Measurements from ENCODE around the gene NMRK1.

NMRK1 gene

GRCh38 chr9:75051285-75051684, 36.7 kb downstream of the NMRK1 start:
- Histone ChIP-seq H2AFZ (ENCODE audit: insufficient read depth, low read length, poor library complexity) (no peak overlapping the region), H3K23ac (ENCODE audit: low read length) (no peak overlapping the region), H3K4ac (ENCODE audit: low read depth, low read length) (no peak overlapping the region), H3K18ac (ENCODE audit: low read length) (no peak overlapping the region), H3K9ac (ENCODE audit: low read length) (no peak overlapping the region), H3K14ac (ENCODE audit: low read length) (no peak overlapping the region), H4K8ac (ENCODE audit: low read depth, low read length) (no peak overlapping the region), H4K12ac (ENCODE audit: low read depth, low read length) (no peak overlapping the region), H3K4me3 (ENCODE audit: low read depth, low read length) (no peak overlapping the region), H3K27me3 (ENCODE audit: insufficient read depth, low read length) (no peaks in the 10 kb centered on the region), H3K9me3 (ENCODE audit: insufficient read depth, low read depth, low read length) (peaks cover 2% of the 10 kb centered on the region), H2BK5ac (ENCODE audit: low read depth, low read length, poor library complexity) (no peak overlapping the region), H2BK12ac (ENCODE audit: low read length) (no peak overlapping the region), H3K4me2 (ENCODE audit: low read length) (no peak overlapping the region), H2AK5ac (ENCODE audit: low read length) (no peak overlapping the region), H3K27ac (ENCODE audit: low read depth, low read length) (no peak overlapping the region), H3K4me1 (ENCODE audit: control insufficient read depth in 1 of 2, insufficient read depth in 2 of 2, low read length in 2 of 2) (no peaks in the 10 kb centered on the region), H3K79me2 (ENCODE audit: control insufficient read depth, insufficient read depth, low read length, poor library complexity) (no peaks in the 10 kb centered on the region), H2BK120ac (ENCODE audit: insufficient read depth, low read length, poor library complexity) (no peak overlapping the region), H3K79me1 (ENCODE audit: low read length) (no peaks in the 10 kb centered on the region), H4K91ac (ENCODE audit: low read depth, low read length) (no peak overlapping the region), H3K36me3 (ENCODE audit: control insufficient read depth in 1 of 2, insufficient read depth in 2 of 2, low read length in 2 of 2) (no peaks in the 10 kb centered on the region)
- no peak for DNase-seq

GRCh38 chr9:75047506-75047905, 40.4 kb downstream of the NMRK1 start:
- DNase-seq, result no peak
- H2AFZ ChIP-seq (ENCODE audit: insufficient read depth, low read length, poor library complexity), result no peak overlapping the region
- H3K9me3 ChIP-seq (ENCODE audit: insufficient read depth, low read depth, low read length), result no peaks in the 10 kb centered on the region
- no CpG with 5 or more reads among the region's 2 CpGs for WGBS (ENCODE audit: extremely low coverage, insufficient coverage, insufficient read length)
- no peaks in the 10 kb centered on the region for H3K79me1 ChIP-seq (ENCODE audit: low read length)
- H2BK120ac ChIP-seq (ENCODE audit: insufficient read depth, low read length, poor library complexity), result no peak overlapping the region
- no peak overlapping the region for H4K12ac ChIP-seq (ENCODE audit: low read depth, low read length)
- H4K91ac ChIP-seq (ENCODE audit: low read depth, low read length), result no peak overlapping the region
- H3K14ac ChIP-seq (ENCODE audit: low read length), result no peak overlapping the region
- no peak overlapping the region for H2BK5ac ChIP-seq (ENCODE audit: low read depth, low read length, poor library complexity)
- no peak overlapping the region for H3K18ac ChIP-seq (ENCODE audit: low read length)
- H3K4me2 ChIP-seq (ENCODE audit: low read length), result no peak overlapping the region
- H2BK12ac ChIP-seq (ENCODE audit: low read length), result no peak overlapping the region
- no peak overlapping the region for H3K4me3 ChIP-seq (ENCODE audit: low read depth, low read length)
- H3K23ac ChIP-seq (ENCODE audit: low read length), result no peak overlapping the region
- H3K9ac ChIP-seq (ENCODE audit: low read length), result no peak overlapping the region
- H4K8ac ChIP-seq (ENCODE audit: low read depth, low read length), result no peak overlapping the region
- no peak overlapping the region for H3K27ac ChIP-seq (ENCODE audit: low read depth, low read length)
- H3K4ac ChIP-seq (ENCODE audit: low read depth, low read length), result no peak overlapping the region
- H3K36me3 ChIP-seq (ENCODE audit: control insufficient read depth in 1 of 2, insufficient read depth in 2 of 2, low read length in 2 of 2), result no peaks in the 10 kb centered on the region
- no peaks in the 10 kb centered on the region for H3K79me2 ChIP-seq (ENCODE audit: control insufficient read depth, insufficient read depth, low read length, poor library complexity)
- H2AK5ac ChIP-seq (ENCODE audit: low read length), result no peak overlapping the region
- H3K4me1 ChIP-seq (ENCODE audit: control insufficient read depth in 1 of 2, insufficient read depth in 2 of 2, low read length in 2 of 2), result no peaks in the 10 kb centered on the region
- H3K27me3 ChIP-seq (ENCODE audit: insufficient read depth, low read length), result no peaks in the 10 kb centered on the region

DNA sequence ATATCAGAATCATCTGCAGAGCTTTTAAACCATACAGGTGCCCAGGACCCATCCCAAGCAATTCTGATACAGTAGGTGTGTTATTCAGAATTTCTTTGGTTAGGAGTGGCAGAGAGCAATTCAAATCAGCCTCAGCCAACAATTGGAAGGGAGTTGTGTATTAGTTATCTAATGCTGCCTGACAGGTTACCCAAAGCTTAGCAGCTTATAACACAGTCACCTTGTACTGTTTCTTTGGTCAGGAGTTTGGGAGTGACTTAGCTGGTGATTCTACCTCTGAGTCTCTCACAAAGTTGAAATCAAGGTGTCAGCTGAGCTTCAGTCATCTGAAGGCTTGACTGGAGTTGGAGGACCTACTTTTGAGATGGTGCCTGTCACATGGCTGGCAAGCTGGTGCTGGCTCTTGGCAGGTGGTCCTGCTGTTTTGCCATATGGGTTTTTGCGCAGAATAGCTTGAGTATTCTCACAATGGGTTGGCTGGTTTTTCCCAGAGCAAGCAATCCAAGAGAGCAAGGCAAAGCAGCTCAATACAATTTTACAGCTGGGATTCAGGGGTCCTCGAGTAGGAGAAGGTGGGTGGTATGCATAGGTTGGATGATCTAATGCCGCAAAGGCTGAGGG, 41.1 kb downstream of the NMRK1 start:
- no peaks in the 10 kb centered on the region for H3K79me2 ChIP-seq (ENCODE audit: control insufficient read depth, insufficient read depth, low read length, poor library complexity)

DNA sequence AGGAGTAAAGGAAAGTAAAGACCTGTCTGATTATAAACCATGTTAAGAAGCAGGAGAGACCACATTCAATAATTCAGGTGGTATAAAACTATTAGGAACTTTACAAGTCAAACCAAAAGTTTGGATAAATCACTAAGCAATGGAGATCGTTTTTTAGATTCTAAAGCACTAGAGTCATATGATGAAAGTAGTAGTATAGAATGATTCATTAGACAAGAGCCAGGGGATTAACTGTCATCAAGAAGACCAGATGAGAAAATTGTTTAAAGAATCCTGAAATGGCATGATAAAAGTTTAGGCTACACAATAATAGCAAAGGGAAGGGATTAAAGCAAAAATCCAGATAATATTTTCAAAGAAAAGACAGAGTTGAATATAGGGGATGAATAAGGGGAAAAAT, 46.9 kb downstream of the NMRK1 start:
- H3K27me3 ChIP-seq (ENCODE audit: insufficient read depth, low read length), result no peaks in the 10 kb centered on the region
- H2BK12ac ChIP-seq (ENCODE audit: low read length), result no peak overlapping the region
- H2AK5ac ChIP-seq (ENCODE audit: low read length), result no peak overlapping the region
- H3K23ac ChIP-seq (ENCODE audit: low read length), result no peak overlapping the region
- no peak overlapping the region for H3K14ac ChIP-seq (ENCODE audit: low read length)
- no peak overlapping the region for H4K91ac ChIP-seq (ENCODE audit: low read depth, low read length)
- H3K27ac ChIP-seq (ENCODE audit: low read depth, low read length), result no peak overlapping the region
- H3K18ac ChIP-seq (ENCODE audit: low read length), result no peak overlapping the region
- no peak overlapping the region for H2AFZ ChIP-seq (ENCODE audit: insufficient read depth, low read length, poor library complexity)
- no peaks in the 10 kb centered on the region for H3K79me2 ChIP-seq (ENCODE audit: control insufficient read depth, insufficient read depth, low read length, poor library complexity)
- H2BK5ac ChIP-seq (ENCODE audit: low read depth, low read length, poor library complexity), result no peak overlapping the region
- no peak for DNase-seq
- H3K4me2 ChIP-seq (ENCODE audit: low read length), result no peak overlapping the region
- H3K4me1 ChIP-seq (ENCODE audit: control insufficient read depth in 1 of 2, insufficient read depth in 2 of 2, low read length in 2 of 2), result no peaks in the 10 kb centered on the region
- no peak overlapping the region for H3K9ac ChIP-seq (ENCODE audit: low read length)
- no peaks in the 10 kb centered on the region for H3K9me3 ChIP-seq (ENCODE audit: insufficient read depth, low read depth, low read length)
- no peak overlapping the region for H4K8ac ChIP-seq (ENCODE audit: low read depth, low read length)
- no peak overlapping the region for H2BK120ac ChIP-seq (ENCODE audit: insufficient read depth, low read length, poor library complexity)
- no peaks in the 10 kb centered on the region for H3K36me3 ChIP-seq (ENCODE audit: control insufficient read depth in 1 of 2, insufficient read depth in 2 of 2, low read length in 2 of 2)
- H3K4me3 ChIP-seq (ENCODE audit: low read depth, low read length), result no peak overlapping the region
- H3K4ac ChIP-seq (ENCODE audit: low read depth, low read length), result no peak overlapping the region
- no CpG with 5 or more reads among the region's 1 CpG for WGBS (ENCODE audit: extremely low coverage, insufficient coverage, insufficient read length)
- no peak overlapping the region for H4K12ac ChIP-seq (ENCODE audit: low read depth, low read length)
- H3K79me1 ChIP-seq (ENCODE audit: low read length), result no peaks in the 10 kb centered on the region

More for the DNA sequence above, 41.1 kb downstream of the NMRK1 start:
- Histone ChIP-seq H2BK12ac (ENCODE audit: low read length) (no peak overlapping the region), H2AFZ (ENCODE audit: insufficient read depth, low read length, poor library complexity) (no peak overlapping the region), H3K4me1 (ENCODE audit: control insufficient read depth in 1 of 2, insufficient read depth in 2 of 2, low read length in 2 of 2) (no peaks in the 10 kb centered on the region), H3K4me3 (ENCODE audit: low read depth, low read length) (no peak overlapping the region), H2AK5ac (ENCODE audit: low read length) (no peak overlapping the region), H4K91ac (ENCODE audit: low read depth, low read length) (no peak overlapping the region), H3K23ac (ENCODE audit: low read length) (no peak overlapping the region), H4K8ac (ENCODE audit: low read depth, low read length) (no peak overlapping the region), H3K27me3 (ENCODE audit: insufficient read depth, low read length) (no peaks in the 10 kb centered on the region), H2BK5ac (ENCODE audit: low read depth, low read length, poor library complexity) (no peak overlapping the region), H2BK120ac (ENCODE audit: insufficient read depth, low read length, poor library complexity) (no peak overlapping the region), H3K4ac (ENCODE audit: low read depth, low read length) (no peak overlapping the region), H3K9ac (ENCODE audit: low read length) (no peak overlapping the region), H3K79me1 (ENCODE audit: low read length) (no peaks in the 10 kb centered on the region), H3K9me3 (ENCODE audit: insufficient read depth, low read depth, low read length) (no peaks in the 10 kb centered on the region), H3K4me2 (ENCODE audit: low read length) (no peak overlapping the region), H3K27ac (ENCODE audit: low read depth, low read length) (no peak overlapping the region), H3K14ac (ENCODE audit: low read length) (no peak overlapping the region), H4K12ac (ENCODE audit: low read depth, low read length) (no peak overlapping the region), H3K36me3 (ENCODE audit: control insufficient read depth in 1 of 2, insufficient read depth in 2 of 2, low read length in 2 of 2) (no peaks in the 10 kb centered on the region), H3K18ac (ENCODE audit: low read length) (no peak overlapping the region)
- WGBS (ENCODE audit: extremely low coverage, insufficient coverage, insufficient read length), result no CpG with 5 or more reads among the region's 3 CpGs
- DNase-seq, result no peak
